Activated T-helper 17 cell treated with anti-CD3 and anti-CD28 coated beads, Interleukin-2, amount 50 U/mL, for 72 hours (primary cell): ENCODE measurements around the gene KATNA1. TPM values are rescaled to one million over a fixed set of nuclear protein-coding genes. Genes with fewer than 3 reads are reported as not detected.
A peak's percentile ranks its signal among the peaks of the same experiment; 100 is the strongest.
"Not testable (repeated sequence)": the region's sequence is repeated elsewhere in the genome, so short reads cannot be mapped to it uniquely, and the experiment has no call there.

Experiments used
- ATAC-seq: fragments of 150-1000 bp; cut with Tn5 transposase; replicated peaks from 2 replicates; pipeline ENCODE4 v1.10.0; 2021; ENCODE audit warnings: mild to moderate bottlenecking, moderate library complexity
- H3K27ac Mint-ChIP-seq: one replicate; pipeline ENCODE4 v1.8.0; 2022; ENCODE audit warnings: mixed read lengths
- H3K27me3 Mint-ChIP-seq: one replicate; pipeline ENCODE4 v1.8.0; 2022; ENCODE audit warnings: mixed read lengths
- H3K36me3 Mint-ChIP-seq: one replicate; pipeline ENCODE4 v1.8.0; 2022; ENCODE audit warnings: low read depth, mild to moderate bottlenecking, mixed read lengths
- H3K4me1 Mint-ChIP-seq: one replicate; pipeline ENCODE4 v1.8.0; 2022; ENCODE audit warnings: mixed read lengths
- H3K4me3 Mint-ChIP-seq: one replicate; pipeline ENCODE4 v1.8.0; 2022; ENCODE audit warnings: mild to moderate bottlenecking, mixed read lengths
- H3K9me3 Mint-ChIP-seq: one replicate; pipeline ENCODE4 v1.8.0; 2022; ENCODE audit warnings: mixed read lengths
- total RNA-seq, 2 donors: library from RNA; stranded (reverse); gene quantifications; one replicate each; pipeline ENCODE4 v1.2.3, GENCODE V29; 2022

The KATNA1 gene
- total RNA-seq, result 10 to 100 TPM; 12.3 to 18.8 TPM

DNA sequence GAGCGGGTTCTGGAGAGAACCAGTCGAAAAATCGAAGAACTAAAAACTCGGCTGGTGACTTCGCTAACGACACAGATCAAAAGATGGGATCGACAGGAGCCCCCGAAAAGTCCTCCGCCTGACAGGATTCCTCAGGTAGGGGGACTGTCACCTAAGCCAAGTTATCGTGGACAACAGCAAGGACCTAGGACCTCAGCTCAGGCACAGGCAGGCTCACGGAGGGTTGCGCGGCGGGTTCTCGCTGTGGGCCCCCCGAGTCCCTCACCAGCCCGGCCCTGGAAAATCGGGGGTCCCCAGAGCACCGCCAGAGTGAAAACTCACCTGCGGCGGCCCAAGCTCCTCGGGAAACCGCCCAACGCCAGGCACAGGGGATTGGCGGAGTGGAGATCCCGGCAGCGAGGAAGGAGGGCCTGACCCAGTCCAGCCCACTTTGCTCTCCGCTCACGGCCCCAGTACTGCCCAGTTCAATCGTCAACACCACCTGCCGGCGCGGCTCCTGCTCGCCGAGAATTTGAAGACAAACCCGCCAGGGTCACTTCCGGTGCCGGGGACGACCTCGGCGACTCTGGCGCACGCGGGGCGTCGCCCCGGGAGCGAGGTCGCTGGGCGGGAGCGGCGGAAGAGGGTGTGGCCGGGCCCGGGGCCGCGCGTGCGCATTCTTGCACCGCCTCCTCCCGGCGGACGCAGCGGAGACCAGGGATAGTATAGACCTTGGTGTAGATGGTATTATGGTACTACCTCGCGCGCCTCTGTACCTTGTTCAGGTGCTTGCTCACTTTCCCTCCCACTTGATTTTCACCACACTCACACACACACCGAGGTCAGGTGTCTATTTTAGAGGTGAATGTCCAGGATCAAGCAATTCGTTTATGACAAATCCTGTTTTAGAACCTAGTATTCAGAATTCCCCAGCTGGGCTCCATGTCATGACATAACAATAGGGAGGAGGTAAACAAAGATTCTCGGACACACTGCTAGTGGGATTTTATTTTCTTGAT, at the start of gene KATNA1:
Gene KATNA1 (minus strand): TSS at position 567 of the 998 bp plus-strand sequence. CDS start 10,167 bp downstream, outside the sequence.
- H3K36me3 Mint-ChIP-seq, result no peaks in the 10 kb centered on the region
- no peaks in the 10 kb centered on the region for H3K27me3 Mint-ChIP-seq
- H3K27ac Mint-ChIP-seq, result peak within 1 kb of the TSS; percentile 92
- no peaks in the 10 kb centered on the region for H3K9me3 Mint-ChIP-seq
- H3K4me1 Mint-ChIP-seq, result peaks cover 7% of the 10 kb centered on the region
- peak; percentile 98 for ATAC-seq
- H3K4me3 Mint-ChIP-seq, result peak within 1 kb of the TSS; percentile 96

DNA sequence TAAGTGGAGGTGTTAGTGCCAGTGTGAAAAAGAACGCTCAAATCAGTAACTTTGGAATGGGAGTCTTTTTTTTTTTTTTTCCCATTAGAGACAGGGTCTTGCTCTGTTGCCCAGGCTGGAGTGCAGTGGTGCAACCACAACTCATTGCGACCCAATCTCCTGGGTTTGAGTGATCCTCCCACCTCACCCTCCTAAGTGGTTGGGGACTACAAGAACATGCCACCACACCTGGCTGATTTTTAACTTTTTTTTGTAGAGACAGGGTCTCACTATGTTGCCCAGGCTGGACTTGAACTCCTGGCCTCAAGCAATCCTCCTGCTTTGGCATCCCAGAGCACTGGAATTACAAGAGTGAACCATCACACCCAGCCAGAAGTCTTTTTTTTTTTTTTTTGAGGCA, 49.7 kb upstream of the KATNA1 start:
- Mint-ChIP-seq H3K4me1 (peaks cover 10% of the 10 kb centered on the region), H3K27ac (no peak overlapping the region), H3K9me3 (no peaks in the 10 kb centered on the region), H3K4me3 (no peak overlapping the region), H3K27me3 (no peaks in the 10 kb centered on the region), H3K36me3 (peaks cover 74% of the 10 kb centered on the region)
- no peak for ATAC-seq

DNA sequence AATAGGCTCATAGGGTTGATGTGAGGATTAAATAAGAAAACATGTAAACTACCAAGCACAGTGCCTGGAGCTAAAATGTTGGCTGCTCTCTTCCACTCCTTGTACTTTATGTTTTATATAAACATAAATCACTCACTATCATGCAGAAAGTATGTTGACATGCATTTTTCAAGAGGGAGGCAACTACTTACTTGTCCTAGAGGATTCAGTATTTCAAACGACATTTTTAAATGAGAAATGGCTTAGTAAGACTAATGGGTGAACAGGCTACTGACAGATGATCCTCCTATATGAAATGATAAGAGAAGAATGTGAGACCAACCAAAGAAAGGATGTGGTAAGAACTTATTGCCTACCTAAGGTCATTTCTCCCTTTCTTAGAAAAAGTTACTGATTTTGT, 48.4 kb upstream of the KATNA1 start:
- H3K4me3 Mint-ChIP-seq, result no peak overlapping the region
- H3K9me3 Mint-ChIP-seq, result no peaks in the 10 kb centered on the region
- peaks cover 12% of the 10 kb centered on the region for H3K4me1 Mint-ChIP-seq
- ATAC-seq, result no peak
- peaks cover 84% of the 10 kb centered on the region for H3K36me3 Mint-ChIP-seq
- no peak overlapping the region for H3K27ac Mint-ChIP-seq
- H3K27me3 Mint-ChIP-seq, result no peaks in the 10 kb centered on the region

DNA sequence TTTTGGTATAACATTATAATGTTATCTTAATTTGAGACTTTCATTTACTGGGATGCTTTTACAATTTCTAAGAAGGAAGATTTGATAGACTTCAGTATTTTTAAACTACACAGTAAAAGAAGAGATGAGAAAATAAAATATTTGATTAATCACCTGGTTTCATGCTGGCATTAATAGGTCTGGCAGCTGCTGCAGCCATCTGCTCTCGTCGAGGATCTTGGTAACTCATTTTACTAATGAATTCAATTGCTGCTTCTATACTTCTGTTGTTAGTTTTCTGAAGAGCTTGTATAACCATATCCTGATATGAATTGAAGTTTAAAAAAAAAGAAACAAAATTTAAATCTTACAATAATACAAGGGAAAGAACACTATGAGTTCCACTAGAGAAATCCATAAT, 46.4 kb upstream of the KATNA1 start:
- H3K4me3 Mint-ChIP-seq, result no peak overlapping the region
- H3K27me3 Mint-ChIP-seq, result no peaks in the 10 kb centered on the region
- H3K4me1 Mint-ChIP-seq, result peaks cover 12% of the 10 kb centered on the region
- ATAC-seq, result no peak
- peaks cover 86% of the 10 kb centered on the region for H3K36me3 Mint-ChIP-seq
- no peaks in the 10 kb centered on the region for H3K9me3 Mint-ChIP-seq
- H3K27ac Mint-ChIP-seq, result no peak overlapping the region

DNA sequence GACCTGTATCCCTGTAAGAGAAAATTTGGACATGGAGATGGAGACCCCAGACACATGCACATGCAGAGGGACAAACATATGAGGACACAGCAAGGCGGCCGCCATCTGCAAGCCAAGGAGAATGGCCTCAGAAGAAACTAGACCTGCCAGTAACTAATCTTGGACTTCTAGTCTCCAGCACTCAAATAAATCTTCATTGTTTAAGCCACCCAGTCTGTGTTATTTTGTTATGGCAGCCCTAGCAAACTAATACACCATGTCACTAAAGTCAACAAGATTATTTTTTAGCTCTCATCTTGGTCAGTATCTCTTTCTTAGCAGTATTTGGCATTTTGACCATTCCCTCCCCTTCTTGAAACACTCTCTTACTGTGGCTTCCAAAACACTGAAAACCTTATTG, 42.7 kb upstream of the KATNA1 start:
- Mint-ChIP-seq H3K9me3 (no peaks in the 10 kb centered on the region), H3K4me1 (peaks cover 16% of the 10 kb centered on the region), H3K36me3 (peaks cover 92% of the 10 kb centered on the region), H3K4me3 (no peak overlapping the region), H3K27ac (no peak overlapping the region), H3K27me3 (no peaks in the 10 kb centered on the region)
- no peak for ATAC-seq

DNA sequence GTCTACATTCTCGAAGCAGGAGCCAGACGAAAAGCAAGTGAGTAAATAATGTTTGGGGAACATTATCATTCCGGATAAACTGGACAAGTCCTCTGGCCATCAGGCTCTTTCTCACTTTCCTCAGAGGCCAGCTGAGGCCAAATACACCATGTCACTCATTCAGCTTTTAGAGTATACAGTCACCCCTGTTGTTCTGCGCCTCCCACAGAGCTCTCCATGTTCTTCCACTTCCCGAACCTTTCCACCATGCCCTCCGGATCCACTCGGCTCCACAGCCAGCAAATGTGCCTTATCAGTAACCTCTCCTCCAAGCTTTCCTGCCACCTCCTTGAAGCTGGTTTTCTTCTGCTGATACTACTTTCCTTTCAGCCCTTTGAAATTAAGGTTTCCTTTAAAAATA, 37.7 kb upstream of the KATNA1 start:
- peak overlapping the region; percentile 56 for H3K27ac Mint-ChIP-seq
- H3K9me3 Mint-ChIP-seq, result no peaks in the 10 kb centered on the region
- H3K27me3 Mint-ChIP-seq, result no peaks in the 10 kb centered on the region
- peak overlapping the region; percentile 30 for H3K4me3 Mint-ChIP-seq
- peaks cover 11% of the 10 kb centered on the region for H3K4me1 Mint-ChIP-seq
- peaks cover 81% of the 10 kb centered on the region for H3K36me3 Mint-ChIP-seq
- no peak for ATAC-seq

DNA sequence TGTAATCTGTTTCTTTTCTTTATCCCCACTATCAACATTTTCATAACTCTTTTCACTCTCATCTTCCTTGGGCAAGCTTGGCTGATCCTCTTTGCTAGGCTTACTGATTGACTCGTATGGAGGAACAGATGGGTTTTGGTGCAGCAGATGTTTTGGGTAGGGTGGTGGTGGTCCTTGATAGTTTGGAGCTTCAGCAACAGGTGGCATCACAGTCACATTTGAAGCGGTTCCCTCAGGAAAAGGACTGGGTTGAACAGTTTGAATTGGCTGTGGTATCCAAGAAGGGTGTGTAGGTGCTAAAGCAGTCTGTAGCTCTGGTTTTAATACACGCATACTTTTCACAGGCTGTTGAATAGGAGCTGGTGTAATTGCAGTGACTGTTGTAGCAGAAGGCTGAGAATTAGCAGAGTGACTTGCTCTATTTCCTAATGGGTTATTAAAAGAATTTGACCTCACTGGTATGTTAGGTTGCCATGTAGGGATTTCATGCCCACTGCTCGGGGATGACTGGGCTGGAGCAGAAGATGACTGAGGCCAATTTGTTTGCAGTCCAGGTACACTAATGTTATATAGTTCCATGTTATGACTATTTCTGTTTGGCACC, 34.8 kb upstream of the KATNA1 start:
- Mint-ChIP-seq H3K4me1 (peaks cover 11% of the 10 kb centered on the region), H3K4me3 (no peak overlapping the region), H3K27ac (no peak overlapping the region), H3K9me3 (no peaks in the 10 kb centered on the region), H3K27me3 (no peaks in the 10 kb centered on the region), H3K36me3 (peaks cover 76% of the 10 kb centered on the region)
- no peak for ATAC-seq

DNA sequence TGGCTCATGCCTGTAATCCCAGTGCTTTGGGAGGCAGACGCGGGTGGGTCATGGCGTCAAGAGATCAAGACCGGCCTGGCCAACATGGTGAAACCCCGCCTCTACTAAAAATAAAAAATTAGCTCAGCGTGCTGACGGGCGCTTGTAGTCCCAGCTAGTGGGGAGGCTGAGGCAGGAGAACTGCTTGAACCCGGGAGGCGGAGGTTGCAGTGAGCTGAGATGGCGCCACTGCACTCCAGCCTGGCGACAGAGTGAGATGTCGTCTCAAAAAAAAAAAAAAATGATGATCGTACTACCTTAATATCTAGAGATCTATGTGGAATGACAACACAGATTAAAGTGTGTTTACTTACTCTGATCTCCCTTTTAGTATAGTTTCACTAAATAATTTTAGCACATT, 33.3 kb upstream of the KATNA1 start:
- H3K27ac Mint-ChIP-seq, H3K27me3 Mint-ChIP-seq, H3K4me3 Mint-ChIP-seq, H3K9me3 Mint-ChIP-seq, ATAC-seq: not testable (repeated sequence)
- Mint-ChIP-seq H3K36me3 (peaks cover 79% of the 10 kb centered on the region), H3K4me1 (peaks cover 15% of the 10 kb centered on the region)

DNA sequence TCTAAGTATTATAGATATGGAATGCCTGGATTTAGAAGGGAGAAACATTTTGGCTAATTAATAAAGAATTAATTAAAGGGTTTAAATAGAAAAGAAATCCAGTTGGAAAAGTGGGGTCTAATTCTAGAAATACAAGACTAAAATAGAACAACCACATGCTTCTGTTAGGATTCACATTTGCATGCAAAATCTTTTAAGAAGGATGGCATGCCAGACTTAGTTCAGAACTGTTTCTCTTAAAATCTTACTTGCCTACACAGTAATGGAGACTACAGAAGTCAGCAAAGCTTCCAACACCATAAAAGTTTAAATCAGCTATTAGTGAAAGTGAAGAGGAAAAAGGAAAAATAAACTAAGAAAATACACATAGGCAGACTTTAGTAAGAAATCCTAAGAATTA, 32.7 kb upstream of the KATNA1 start:
- Mint-ChIP-seq H3K27ac (no peak overlapping the region), H3K9me3 (no peaks in the 10 kb centered on the region), H3K36me3 (peaks cover 79% of the 10 kb centered on the region), H3K4me1 (peaks cover 8% of the 10 kb centered on the region), H3K4me3 (no peak overlapping the region), H3K27me3 (no peaks in the 10 kb centered on the region)
- ATAC-seq, result no peak

DNA sequence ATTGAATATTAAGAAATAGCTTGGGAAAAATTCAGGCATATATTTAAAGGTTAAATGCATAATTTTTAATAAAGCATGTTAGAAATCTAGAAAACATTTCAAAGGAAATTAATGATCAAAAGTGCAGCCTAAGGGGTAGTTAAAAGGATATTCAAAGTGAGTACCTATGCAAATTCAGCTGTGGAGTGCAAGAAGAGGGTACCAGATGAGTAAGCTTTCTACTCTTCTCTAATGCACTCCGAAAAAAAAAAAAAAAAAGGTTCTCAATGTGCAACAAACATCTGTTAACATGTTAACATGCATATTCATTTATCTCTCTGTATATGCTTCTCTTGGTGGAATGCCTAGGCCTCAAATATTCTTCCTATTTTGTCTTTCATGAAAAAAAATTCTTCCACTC, 32.0 kb upstream of the KATNA1 start:
- Mint-ChIP-seq H3K36me3 (peaks cover 79% of the 10 kb centered on the region), H3K27me3 (no peaks in the 10 kb centered on the region), H3K4me1 (peaks cover 6% of the 10 kb centered on the region), H3K27ac (no peak overlapping the region), H3K9me3 (no peaks in the 10 kb centered on the region), H3K4me3 (no peak overlapping the region)
- ATAC-seq, result no peak

DNA sequence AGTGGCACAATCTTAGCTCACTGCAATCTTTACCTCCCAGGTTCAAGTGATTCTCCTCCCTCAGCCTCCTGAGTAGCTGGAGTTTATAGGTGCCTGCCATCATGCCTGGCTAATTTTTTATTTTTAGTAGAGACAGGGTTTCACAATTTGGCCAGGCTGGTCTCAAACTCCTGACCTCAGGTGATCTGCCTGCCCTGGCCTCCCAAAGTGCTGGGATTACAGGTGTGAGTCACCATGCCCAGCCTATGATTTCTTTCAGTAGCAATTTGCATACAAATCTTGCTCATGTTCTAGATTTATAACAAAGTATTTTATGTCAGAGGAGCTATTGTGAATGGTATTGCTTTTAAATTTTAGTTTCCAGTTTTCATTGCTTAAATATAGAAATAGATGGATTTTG, 23.8 kb upstream of the KATNA1 start:
- H3K36me3 Mint-ChIP-seq, result peaks cover 97% of the 10 kb centered on the region
- H3K4me3 Mint-ChIP-seq, H3K27me3 Mint-ChIP-seq, H3K9me3 Mint-ChIP-seq, H3K4me1 Mint-ChIP-seq, H3K27ac Mint-ChIP-seq, ATAC-seq: not testable (repeated sequence)

DNA sequence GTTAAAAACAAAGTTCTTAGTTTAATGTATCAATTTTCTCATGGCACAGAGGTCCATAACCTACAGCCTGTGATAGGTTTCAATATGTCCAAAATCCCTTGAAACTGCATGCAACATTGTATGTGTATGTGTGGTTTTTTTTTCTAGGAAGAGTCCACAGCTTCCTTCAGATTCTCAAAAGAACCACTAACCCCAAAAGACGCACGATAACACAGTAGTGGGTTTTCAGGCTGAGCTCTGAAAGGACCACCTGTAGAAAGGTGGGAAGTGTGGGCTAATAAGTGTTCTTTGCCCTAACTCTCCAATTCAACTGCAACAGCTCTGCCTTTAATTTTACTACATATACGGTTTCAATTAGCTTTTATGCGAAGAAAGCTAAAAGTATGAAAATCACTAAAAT, 11.5 kb upstream of the KATNA1 start:
- Mint-ChIP-seq H3K27ac (no peak overlapping the region), H3K36me3 (peaks cover 64% of the 10 kb centered on the region), H3K4me1 (no peaks in the 10 kb centered on the region), H3K4me3 (no peak overlapping the region), H3K9me3 (no peaks in the 10 kb centered on the region), H3K27me3 (no peaks in the 10 kb centered on the region)
- no peak for ATAC-seq

DNA sequence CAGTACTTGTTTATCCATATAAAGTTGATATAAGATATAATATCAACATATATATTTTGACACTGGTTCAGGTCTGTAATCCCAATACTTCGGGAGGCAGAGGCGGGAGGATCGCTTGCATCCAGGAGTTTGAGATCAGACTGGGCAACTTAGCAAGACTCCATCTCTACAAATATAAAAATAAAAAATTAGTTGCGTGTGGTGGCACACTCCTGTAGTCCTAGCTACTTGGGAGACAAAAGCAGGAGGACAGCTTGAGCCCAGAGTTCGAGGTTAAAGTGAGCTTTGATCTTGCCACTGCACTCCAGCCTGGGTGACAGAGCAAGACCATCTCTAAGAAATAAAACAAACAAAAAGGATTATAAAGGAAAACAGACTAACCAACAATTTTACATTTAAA, 8.9 kb upstream of the KATNA1 start:
- Mint-ChIP-seq H3K9me3 (no peaks in the 10 kb centered on the region), H3K27ac (no peak overlapping the region), H3K4me1 (no peaks in the 10 kb centered on the region), H3K4me3 (no peak overlapping the region), H3K27me3 (no peaks in the 10 kb centered on the region), H3K36me3 (peaks cover 41% of the 10 kb centered on the region)
- no peak for ATAC-seq

DNA sequence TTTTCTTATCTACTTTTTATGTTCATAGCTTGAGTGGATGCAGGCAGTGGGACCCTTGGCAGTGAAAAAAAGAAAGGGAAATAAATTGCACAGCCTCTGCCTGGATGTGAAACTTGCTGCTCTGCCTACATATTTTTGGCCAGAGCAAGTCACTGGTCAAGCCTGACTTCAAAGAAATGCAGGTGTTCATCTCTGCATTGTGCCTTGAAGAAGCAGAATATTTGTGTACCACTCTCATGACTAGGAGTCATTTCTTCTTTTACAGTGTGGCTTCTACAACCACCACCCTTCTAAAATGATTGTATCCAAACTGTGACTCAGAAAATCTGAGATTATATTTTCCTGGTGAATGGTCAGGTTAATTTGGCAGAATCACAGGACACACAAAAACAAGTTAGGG, 2.5 kb upstream of the KATNA1 start:
- no peak overlapping the region for H3K27ac Mint-ChIP-seq
- H3K4me3 Mint-ChIP-seq, result no peak overlapping the region
- ATAC-seq, result no peak
- no peaks in the 10 kb centered on the region for H3K27me3 Mint-ChIP-seq
- H3K36me3 Mint-ChIP-seq, result peaks cover 2% of the 10 kb centered on the region
- peaks cover 5% of the 10 kb centered on the region for H3K4me1 Mint-ChIP-seq
- H3K9me3 Mint-ChIP-seq, result no peaks in the 10 kb centered on the region

DNA sequence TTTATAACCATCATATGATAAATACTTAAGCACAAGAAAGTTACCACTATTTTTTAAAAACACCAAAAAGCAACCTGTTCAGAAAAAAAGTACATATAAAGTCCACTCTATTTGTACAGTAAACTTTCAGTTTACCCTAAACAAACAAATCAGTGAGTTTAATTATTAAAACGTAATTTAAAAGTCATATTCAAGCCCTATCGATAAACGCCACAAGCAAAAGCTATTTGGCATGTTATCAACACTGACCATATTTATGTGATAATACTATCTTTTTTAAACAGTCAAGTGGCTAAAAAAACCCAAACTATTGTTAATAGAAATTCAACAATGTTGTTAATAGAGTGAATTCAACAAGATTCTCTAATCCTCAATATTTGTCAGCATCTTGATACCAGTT, 1.9 kb downstream of the KATNA1 start:
- H3K4me3 Mint-ChIP-seq, result peak overlapping the region; percentile 96
- H3K27ac Mint-ChIP-seq, result no peak overlapping the region
- H3K36me3 Mint-ChIP-seq, result no peaks in the 10 kb centered on the region
- no peak for ATAC-seq
- no peaks in the 10 kb centered on the region for H3K9me3 Mint-ChIP-seq
- H3K27me3 Mint-ChIP-seq, result no peaks in the 10 kb centered on the region
- H3K4me1 Mint-ChIP-seq, result peaks cover 14% of the 10 kb centered on the region
